ENCODE data around the gene PRCC. TPM values are rescaled to one million over a fixed set of nuclear protein-coding genes. Genes with fewer than 3 reads are reported as not detected.

The PRCC gene
- total RNA-seq, 1 donor from 2014 or later: 75.5 TPM

DNA sequence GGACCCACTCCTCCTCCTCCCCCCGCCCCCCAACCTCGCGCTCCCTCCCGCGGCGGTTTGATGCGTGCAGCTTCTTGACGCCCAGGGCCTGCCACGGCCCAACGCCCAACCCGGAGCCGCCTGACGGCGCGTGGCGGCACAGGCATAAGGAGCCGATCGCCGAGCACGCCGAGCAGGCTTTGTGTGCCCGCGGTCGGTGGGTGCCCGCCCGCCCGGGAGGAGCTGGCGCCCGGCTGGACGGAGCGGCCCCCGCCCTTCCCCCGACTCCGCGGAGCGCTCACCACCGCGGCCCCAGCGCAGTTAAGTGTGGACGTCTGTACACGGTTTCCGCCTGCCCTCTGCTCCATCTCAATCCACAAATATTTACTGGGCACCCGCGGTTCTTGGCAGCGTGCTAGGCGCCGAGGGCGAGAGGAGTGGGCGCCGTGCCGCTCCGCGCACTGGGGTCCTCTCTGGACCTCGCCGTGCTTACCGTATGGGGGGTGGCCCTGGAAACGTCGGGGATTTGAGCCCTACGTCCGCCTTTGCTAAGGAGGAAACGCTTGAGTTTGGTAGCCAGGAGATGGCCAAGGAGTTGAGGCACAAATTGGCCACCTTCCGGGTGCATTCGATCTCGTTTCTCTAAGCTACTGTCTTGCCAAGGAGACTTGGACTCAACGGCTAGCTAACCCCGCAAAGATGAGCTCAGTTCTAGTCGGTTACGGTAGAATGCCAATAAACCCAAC lies 15.4 kb upstream of the PRCC start:
- no peaks in the 10 kb centered on the region for H3K9me3 Mint-ChIP-seq (ENCODE audit: unreplicated experiment)
- H3K27me3 ChIP-seq (ENCODE audit: insufficient read depth, low read length): no peaks in the 10 kb centered on the region
- no peaks in the 10 kb centered on the region for H3K9me3 ChIP-seq (ENCODE audit: insufficient read depth, low read depth, low read length)
- peak overlapping the region; percentile 96 for H3K27ac Mint-ChIP-seq (ENCODE audit: unreplicated experiment)
- H3K9ac ChIP-seq (ENCODE audit: low read length): peak overlapping the region; percentile 91
- TF ChIP-seq, protein P1, sequence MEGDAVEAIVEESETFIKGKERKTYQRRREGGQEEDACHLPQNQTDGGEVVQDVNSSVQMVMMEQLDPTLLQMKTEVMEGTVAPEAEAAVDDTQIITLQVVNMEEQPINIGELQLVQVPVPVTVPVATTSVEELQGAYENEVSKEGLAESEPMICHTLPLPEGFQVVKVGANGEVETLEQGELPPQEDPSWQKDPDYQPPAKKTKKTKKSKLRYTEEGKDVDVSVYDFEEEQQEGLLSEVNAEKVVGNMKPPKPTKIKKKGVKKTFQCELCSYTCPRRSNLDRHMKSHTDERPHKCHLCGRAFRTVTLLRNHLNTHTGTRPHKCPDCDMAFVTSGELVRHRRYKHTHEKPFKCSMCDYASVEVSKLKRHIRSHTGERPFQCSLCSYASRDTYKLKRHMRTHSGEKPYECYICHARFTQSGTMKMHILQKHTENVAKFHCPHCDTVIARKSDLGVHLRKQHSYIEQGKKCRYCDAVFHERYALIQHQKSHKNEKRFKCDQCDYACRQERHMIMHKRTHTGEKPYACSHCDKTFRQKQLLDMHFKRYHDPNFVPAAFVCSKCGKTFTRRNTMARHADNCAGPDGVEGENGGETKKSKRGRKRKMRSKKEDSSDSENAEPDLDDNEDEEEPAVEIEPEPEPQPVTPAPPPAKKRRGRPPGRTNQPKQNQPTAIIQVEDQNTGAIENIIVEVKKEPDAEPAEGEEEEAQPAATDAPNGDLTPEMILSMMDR (IDR thresholded peaks at IDR 0.05; ENCODE audit: insufficient read depth, low read depth, low read length): no peak
- no peak for TF ChIP-seq EZH2 (IDR thresholded peaks at IDR 0.05; ENCODE audit: insufficient read depth, low read length)
- H3K27ac ChIP-seq (ENCODE audit: low read depth, low read length): peak overlapping the region; percentile 88
- peak; percentile 94 for DNase-seq (ENCODE audit: low read depth)
- peak overlapping the region; percentile 86 for H3K4me3 ChIP-seq (ENCODE audit: insufficient read depth, low read depth, low read length)
- no peaks in the 10 kb centered on the region for H4K20me1 ChIP-seq (ENCODE audit: insufficient read depth, low read length)
- H3K79me2 ChIP-seq (ENCODE audit: insufficient read depth, low read length): peaks cover 54% of the 10 kb centered on the region
- no peak for FAIRE-seq
- peaks cover 2% of the 10 kb centered on the region for H3K36me3 Mint-ChIP-seq (ENCODE audit: low read depth, unreplicated experiment)
- H3K4me3 Mint-ChIP-seq (ENCODE audit: unreplicated experiment): peak overlapping the region; percentile 90
- H3K36me3 ChIP-seq (ENCODE audit: insufficient read depth, low read length): no peaks in the 10 kb centered on the region
- peaks cover 29% of the 10 kb centered on the region for H3K4me1 Mint-ChIP-seq (ENCODE audit: low read depth, unreplicated experiment)
- peaks cover 42% of the 10 kb centered on the region for H3K4me1 ChIP-seq (ENCODE audit: insufficient read depth, low read length)
- peak overlapping the region; percentile 70 for H2AFZ ChIP-seq (ENCODE audit: low read depth, low read length)
- H3K27me3 Mint-ChIP-seq (ENCODE audit: low read depth, unreplicated experiment): no peaks in the 10 kb centered on the region
- peak overlapping the region; percentile 99 for H3K4me2 ChIP-seq (ENCODE audit: low read length)

DNA sequence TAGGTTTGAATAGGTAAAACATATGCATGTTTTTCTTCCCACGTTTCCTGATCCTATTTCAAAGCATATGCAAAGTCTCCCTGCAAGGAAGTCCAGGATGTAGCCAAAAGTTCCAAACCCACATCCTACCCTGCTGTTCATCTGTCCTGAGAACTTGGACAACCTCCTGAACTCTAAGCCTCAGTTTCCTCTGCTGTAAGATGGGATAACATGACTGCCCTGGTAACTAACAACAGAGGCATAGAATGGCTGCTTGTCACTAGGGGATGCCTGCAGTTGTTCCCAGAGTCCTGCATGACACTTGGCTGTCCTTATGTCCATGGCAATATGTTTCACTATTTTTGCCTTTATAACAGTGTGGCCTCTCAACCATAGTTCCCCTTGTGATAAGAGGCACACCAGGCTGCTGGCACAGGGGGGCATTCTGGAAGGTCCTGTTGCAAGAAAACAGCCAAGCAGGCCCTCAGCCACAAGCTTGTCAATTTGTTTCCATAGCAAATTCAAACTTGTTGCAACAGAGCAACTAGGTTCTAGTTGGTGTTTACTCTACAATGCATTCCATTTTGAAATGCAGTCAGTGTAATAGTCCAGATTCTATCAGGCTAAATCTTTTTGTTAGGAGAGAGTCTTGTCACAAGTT lies 14.4 kb upstream of the PRCC start:
- Histone ChIP-seq H3K79me2 (ENCODE audit: insufficient read depth, low read length) (peaks cover 45% of the 10 kb centered on the region), H3K4me2 (ENCODE audit: low read length) (peak overlapping the region; percentile 99), H2AFZ (ENCODE audit: low read depth, low read length) (no peak overlapping the region), H3K9me3 (ENCODE audit: insufficient read depth, low read depth, low read length) (no peaks in the 10 kb centered on the region), H3K4me1 (ENCODE audit: insufficient read depth, low read length) (peaks cover 33% of the 10 kb centered on the region), H4K20me1 (ENCODE audit: insufficient read depth, low read length) (no peaks in the 10 kb centered on the region), H3K27me3 (ENCODE audit: insufficient read depth, low read length) (no peaks in the 10 kb centered on the region), H3K4me3 (ENCODE audit: insufficient read depth, low read depth, low read length) (peak overlapping the region; percentile 86), H3K9ac (ENCODE audit: low read length) (peak overlapping the region; percentile 91), H3K27ac (ENCODE audit: low read depth, low read length) (no peak overlapping the region), H3K36me3 (ENCODE audit: insufficient read depth, low read length) (no peaks in the 10 kb centered on the region)
- DNase-seq (ENCODE audit: low read depth): no peak
- FAIRE-seq: no peak
- no peaks in the 10 kb centered on the region for H3K27me3 Mint-ChIP-seq (ENCODE audit: low read depth, unreplicated experiment)
- peaks cover 2% of the 10 kb centered on the region for H3K36me3 Mint-ChIP-seq (ENCODE audit: low read depth, unreplicated experiment)
- no peak overlapping the region for H3K27ac Mint-ChIP-seq (ENCODE audit: unreplicated experiment)
- TF ChIP-seq EZH2 (IDR thresholded peaks at IDR 0.05; ENCODE audit: insufficient read depth, low read length): no peak
- TF ChIP-seq, protein P1 (IDR thresholded peaks at IDR 0.05; ENCODE audit: insufficient read depth, low read depth, low read length): no peak
- no peaks in the 10 kb centered on the region for H3K9me3 Mint-ChIP-seq (ENCODE audit: unreplicated experiment)
- H3K4me1 Mint-ChIP-seq (ENCODE audit: low read depth, unreplicated experiment): peaks cover 22% of the 10 kb centered on the region
- H3K4me3 Mint-ChIP-seq (ENCODE audit: unreplicated experiment): peak overlapping the region; percentile 90

DNA sequence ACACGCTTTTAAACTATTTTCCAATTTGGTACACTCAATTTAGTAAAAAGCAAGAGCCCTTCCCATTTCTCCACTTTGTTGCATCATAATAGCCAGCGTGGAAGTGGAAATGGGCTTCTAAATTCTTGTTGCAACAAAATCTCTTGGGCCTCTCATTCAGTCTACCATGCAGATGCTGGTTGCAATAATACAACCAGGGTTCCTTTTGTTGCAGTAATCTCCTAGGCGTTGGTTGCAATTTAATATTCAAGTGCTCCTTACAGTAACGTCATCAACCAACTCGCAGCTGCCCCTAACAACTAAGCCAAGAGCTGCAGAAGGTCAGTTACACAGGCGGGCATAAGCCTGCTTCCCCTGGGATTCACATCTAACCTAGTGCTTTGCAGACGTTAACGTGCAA lies 13.1 kb upstream of the PRCC start:
- FAIRE-seq (no peak), DNase-seq (ENCODE audit: low read depth) (no peak)
- H3K4me2 ChIP-seq (ENCODE audit: low read length): no peak overlapping the region
- H3K36me3 Mint-ChIP-seq (ENCODE audit: low read depth, unreplicated experiment): peaks cover 2% of the 10 kb centered on the region
- no peaks in the 10 kb centered on the region for H4K20me1 ChIP-seq (ENCODE audit: insufficient read depth, low read length)
- H3K79me2 ChIP-seq (ENCODE audit: insufficient read depth, low read length): peaks cover 32% of the 10 kb centered on the region
- no peaks in the 10 kb centered on the region for H3K9me3 Mint-ChIP-seq (ENCODE audit: unreplicated experiment)
- H3K4me3 Mint-ChIP-seq (ENCODE audit: unreplicated experiment): no peak overlapping the region
- no peak overlapping the region for H3K27ac Mint-ChIP-seq (ENCODE audit: unreplicated experiment)
- no peak overlapping the region for H2AFZ ChIP-seq (ENCODE audit: low read depth, low read length)
- no peak overlapping the region for H3K9ac ChIP-seq (ENCODE audit: low read length)
- no peak overlapping the region for H3K4me3 ChIP-seq (ENCODE audit: insufficient read depth, low read depth, low read length)
- peaks cover 11% of the 10 kb centered on the region for H3K4me1 Mint-ChIP-seq (ENCODE audit: low read depth, unreplicated experiment)
- H3K27me3 ChIP-seq (ENCODE audit: insufficient read depth, low read length): no peaks in the 10 kb centered on the region
- no peak overlapping the region for H3K27ac ChIP-seq (ENCODE audit: low read depth, low read length)
- H3K9me3 ChIP-seq (ENCODE audit: insufficient read depth, low read depth, low read length): no peaks in the 10 kb centered on the region
- TF ChIP-seq, protein P1 (IDR thresholded peaks at IDR 0.05; ENCODE audit: insufficient read depth, low read depth, low read length): no peak
- TF ChIP-seq EZH2 (IDR thresholded peaks at IDR 0.05; ENCODE audit: insufficient read depth, low read length): no peak
- peaks cover 24% of the 10 kb centered on the region for H3K4me1 ChIP-seq (ENCODE audit: insufficient read depth, low read length)
- no peaks in the 10 kb centered on the region for H3K27me3 Mint-ChIP-seq (ENCODE audit: low read depth, unreplicated experiment)
- H3K36me3 ChIP-seq (ENCODE audit: insufficient read depth, low read length): no peaks in the 10 kb centered on the region
